Spleen (tissue), 11 donors: ENCODE results near the gene TMEM134. TPM values are rescaled to one million over a fixed set of nuclear protein-coding genes. Genes with fewer than 3 reads are reported as not detected.
A peak's percentile ranks its signal among the peaks of the same experiment; 100 is the strongest.

Experiments used
- DNase-seq: peaks from one replicate; pipeline ENCODE4 v3.0.0-alpha.2; 2020
- H3K27ac ChIP-seq, 8 donors: fragments of 200-600 bp; sonication (generic) in 7 of 8; 1 replicate in 4 of 8; 2 replicates in 4 of 8; pipeline versions ENCODE4 v1.5.0 to v1.8.0; 2016 to 2021; ENCODE audit warnings: inconsistent platforms in 4 of 8, mild to moderate bottlenecking in 4 of 8, moderate library complexity in 1 of 8
- H3K27me3 ChIP-seq, 7 donors: fragments of 200-600 bp; sonication (generic) in 6 of 7; replicated peaks in 1 of 7; 1 replicate in 4 of 7; 2 replicates in 3 of 7; pipeline versions ENCODE4 v1.5.0 to v1.8.0; 2016 to 2021; ENCODE audit warnings: inconsistent platforms in 3 of 7, mild to moderate bottlenecking in 1 of 7
- H3K36me3 ChIP-seq, 6 donors: fragments of 200-600 bp; sonication (generic) in 5 of 6; 1 replicate in 4 of 6; 2 replicates in 2 of 6; pipeline versions ENCODE4 v1.5.0 to v1.8.0; 2016 to 2021; ENCODE audit warnings: inconsistent platforms in 2 of 6
- H3K4me1 ChIP-seq, 6 donors: fragments of 200-600 bp; sonication (generic) in 5 of 6; 1 replicate in 3 of 6; 2 replicates in 3 of 6; pipeline versions ENCODE4 v1.5.0 to v1.8.0; 2016 to 2021; ENCODE audit warnings: inconsistent platforms in 3 of 6
- H3K4me3 ChIP-seq, 8 donors: fragments of 200-600 bp; sonication (generic) in 7 of 8; 1 replicate in 4 of 8; 2 replicates in 4 of 8; pipeline versions ENCODE4 v1.5.0 to v1.8.0; 2016 to 2021; ENCODE audit warnings: inconsistent platforms in 4 of 8, mild to moderate bottlenecking in 4 of 8, moderate library complexity in 2 of 8
- H3K9me3 ChIP-seq, 8 donors: fragments of 200-600 bp; sonication (generic) in 7 of 8; 1 replicate in 4 of 8; 2 replicates in 4 of 8; pipeline versions ENCODE4 v1.5.0 to v1.8.0; 2016 to 2021; ENCODE audit warnings: inconsistent platforms in 4 of 8
- POLR2A ChIP-seq, 3 donors: fragments of 450-650 bp; IDR thresholded peaks; one replicate each; pipeline ENCODE4 v1.5.1; 2017; ENCODE audit warnings: antibody characterized with exemption in 3 of 3, mild to moderate bottlenecking in 1 of 3
- POLR2AphosphoS5 ChIP-seq, 3 donors: sonication (generic); formaldehyde crosslinking; IDR thresholded peaks; one replicate each; pipeline ENCODE4 v1.5.1; 2017; ENCODE audit warnings: antibody characterized with exemption in 3 of 3
- WGBS, 5 donors: extraction: QIAGEN DNeasy Blood & Tissue Kit in 3 of 5; methylation state at CpG; one replicate each; pipeline versions ENCODE4 v1.1.5 to v1.1.7; 2013 to 2018; 5-methylcytosine and 5-hydroxymethylcytosine counted together
- intact Hi-C: fragments of 100-400 bp; cut with DNase I; formaldehyde crosslinking; loops from one replicate; pipeline ENCODE4 v1.15.0; 2023; ENCODE audit warnings: low total_unique reads
- polyA plus RNA-seq, 3 donors: library from polyadenylated mRNA; stranded (reverse); fragments of 200-250 nt; gene quantifications; one replicate each; pipeline ENCODE4 v1.2.1, GENCODE V29; 2013
- total RNA-seq, 7 donors: library from RNA; depleted of rRNA in 3 of 7; stranded (reverse); fragments of >200 nt in 3 of 7; fragmentation: NEBNext Ultra II Directional in 4 of 7; extraction: Animal tissue kit (Norgen Biotek cat#: 25700) in 4 of 7; gene quantifications; one replicate each; pipeline versions ENCODE4 v1.1.0 to v1.2.1, GENCODE V29; 2016 to 2021
- TF ChIP-seq, protein P1 (sequence below), 11 experiments: fragments of 200-600 bp in 7 of 11; fragments of 450-650 bp in 4 of 11; sonication (generic) in 4 of 11; IDR thresholded peaks in 8 of 11; conservative IDR thresholded peaks in 3 of 11; 1 replicate in 7 of 11; 2 replicates in 4 of 11; pipeline versions ENCODE4 v1.4.0 to v1.8.0; 2016 to 2021; ENCODE audit warnings: antibody characterized with exemption in 11 of 11, inconsistent platforms in 4 of 11, mild to moderate bottlenecking in 1 of 11
- donor health status: healthy with polysubstance abuse.
- donor health status: DM: no; HTN: no; CAD: no; lungs with moderate emphysema.
- donor health status: DM: no; HTN: no; CAD: no.
- donor health status: Bipolar disorder and iron deficiency.
- donor health status: healthy.
- donor health status: DM: no; HTN: no; CAD: no.
- donor health status: DM: yes; HTN: yes; CAD: no.

The TMEM134 gene
- total and polyA plus RNA-seq, 10 donors = 48.5 to 192 (median 94.8) TPM

DNA sequence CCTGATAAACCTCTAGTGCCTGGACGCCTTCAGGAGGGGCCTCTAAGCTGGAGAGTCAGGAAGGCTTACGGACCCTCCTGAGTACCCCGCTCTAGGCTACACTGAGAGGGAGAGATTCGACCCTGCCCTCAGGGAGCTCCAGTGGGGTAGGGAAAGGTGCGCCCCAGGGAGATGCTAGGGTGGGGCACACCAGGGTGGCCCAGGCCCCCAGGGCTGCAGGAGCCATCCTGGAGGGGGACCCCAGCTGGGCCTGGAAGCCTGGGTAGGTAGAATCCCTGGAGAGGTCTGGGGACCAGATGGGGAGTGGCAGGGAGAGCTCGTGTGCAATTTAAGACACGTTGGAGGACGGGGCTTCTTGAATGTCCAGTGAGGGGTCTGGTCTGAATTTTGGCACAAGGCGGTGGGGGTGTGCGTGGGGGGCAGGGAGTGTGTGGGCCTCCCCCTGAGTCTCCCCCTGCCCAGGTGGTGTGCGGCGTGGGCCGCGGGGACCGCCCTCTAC, 48.9 kb downstream of the TMEM134 start:
- TF ChIP-seq POLR2AphosphoS5 (IDR thresholded peaks at IDR 0.05) = no peak
- TF ChIP-seq POLR2A (IDR thresholded peaks at IDR 0.05) = no peak
- TF ChIP-seq, protein P1, sequence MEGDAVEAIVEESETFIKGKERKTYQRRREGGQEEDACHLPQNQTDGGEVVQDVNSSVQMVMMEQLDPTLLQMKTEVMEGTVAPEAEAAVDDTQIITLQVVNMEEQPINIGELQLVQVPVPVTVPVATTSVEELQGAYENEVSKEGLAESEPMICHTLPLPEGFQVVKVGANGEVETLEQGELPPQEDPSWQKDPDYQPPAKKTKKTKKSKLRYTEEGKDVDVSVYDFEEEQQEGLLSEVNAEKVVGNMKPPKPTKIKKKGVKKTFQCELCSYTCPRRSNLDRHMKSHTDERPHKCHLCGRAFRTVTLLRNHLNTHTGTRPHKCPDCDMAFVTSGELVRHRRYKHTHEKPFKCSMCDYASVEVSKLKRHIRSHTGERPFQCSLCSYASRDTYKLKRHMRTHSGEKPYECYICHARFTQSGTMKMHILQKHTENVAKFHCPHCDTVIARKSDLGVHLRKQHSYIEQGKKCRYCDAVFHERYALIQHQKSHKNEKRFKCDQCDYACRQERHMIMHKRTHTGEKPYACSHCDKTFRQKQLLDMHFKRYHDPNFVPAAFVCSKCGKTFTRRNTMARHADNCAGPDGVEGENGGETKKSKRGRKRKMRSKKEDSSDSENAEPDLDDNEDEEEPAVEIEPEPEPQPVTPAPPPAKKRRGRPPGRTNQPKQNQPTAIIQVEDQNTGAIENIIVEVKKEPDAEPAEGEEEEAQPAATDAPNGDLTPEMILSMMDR (IDR thresholded peaks at IDR 0.05 in 8 of 11, conservative IDR thresholded peaks at IDR 0.05 in 3 of 11) = no peak
- Histone ChIP-seq H3K27ac (peak overlapping the region; percentile 77 to 96 (median 94)), H3K36me3 (no peaks in the 10 kb centered on the region), H3K4me3 (peak overlapping the region; percentile 54 to 85 (median 62)), H3K4me1 (peaks cover 40 to 69% (median 60%) of the 10 kb centered on the region in 6 donors), H3K27me3 (peaks cover 0 to 14% (median 6%) of the 10 kb centered on the region in 7 donors), H3K9me3 (no peaks in the 10 kb centered on the region)
- 20 to 60% (median 35%) methylated on average over 9 to 15 of the region's 15 CpGs for WGBS, 5 donors
- no peak for DNase-seq
- intact Hi-C loops = no loop called here

- intact Hi-C loops = no loop called here
- H3K27ac ChIP-seq = peak overlapping the region; percentile 11 to 96 (median 86)
- no peaks in the 10 kb centered on the region for H3K36me3 ChIP-seq
- TF ChIP-seq POLR2AphosphoS5 (IDR thresholded peaks at IDR 0.05) = no peak
- TF ChIP-seq, protein P1 (IDR thresholded peaks at IDR 0.05 in 8 of 11, conservative IDR thresholded peaks at IDR 0.05 in 3 of 11) = peak in 2 of 11 experiments; percentile 5 to 20
- H3K27me3 ChIP-seq = peaks cover 0 to 21% (median 11%) of the 10 kb centered on the region in 7 donors
- H3K4me1 ChIP-seq = peaks cover 43 to 75% (median 66%) of the 10 kb centered on the region in 6 donors
- peak overlapping the region in 3 of 8 donors; percentile 54 to 85 (median 65) for H3K4me3 ChIP-seq
- no peak for DNase-seq
- H3K9me3 ChIP-seq = no peaks in the 10 kb centered on the region
- WGBS, 5 donors = 83 to 91% (median 87%) methylated on average over 12 to 21 of the region's 21 CpGs
Observed at GRCh38 chr11:67419325-67420049, 49.6 kb downstream of the TMEM134 start.

GRCh38 chr11:67418476-67419281, 50.4 kb downstream of the TMEM134 start:
- DNase-seq = peak; percentile 93
- Histone ChIP-seq H3K4me3 (peak overlapping the region in 3 of 8 donors; percentile 5 to 85 (median 65)), H3K36me3 (no peaks in the 10 kb centered on the region), H3K27me3 (peaks cover 0 to 26% (median 11%) of the 10 kb centered on the region in 7 donors), H3K27ac (peak overlapping the region; percentile 11 to 96 (median 86)), H3K4me1 (peaks cover 43 to 76% (median 67%) of the 10 kb centered on the region in 6 donors), H3K9me3 (no peaks in the 10 kb centered on the region)
- TF ChIP-seq, protein P1 (IDR thresholded peaks at IDR 0.05 in 8 of 11, conservative IDR thresholded peaks at IDR 0.05 in 3 of 11) = no peak
- TF ChIP-seq POLR2AphosphoS5 (IDR thresholded peaks at IDR 0.05) (peak; percentile 41 to 77 (median 73)), POLR2A (IDR thresholded peaks at IDR 0.05) (no peak)
- intact Hi-C loops = no loop called here
- 39 to 52% (median 43%) methylated on average over 13 to 26 of the region's 26 CpGs for WGBS, 5 donors
